WERI-Rb-1 (cell line): ENCODE measurements around the gene CXCL5.

ENCODE experiments used
- DNase-seq: peaks from one replicate; pipeline ENCODE4 v3.0.0-alpha.2; 2020
- H3K27ac ChIP-seq: fragments of 250-450 bp; sonication (Bioruptor Pico); 2 replicates; pipeline ENCODE4 v1.5.1; 2020; ENCODE audit warnings: mild to moderate bottlenecking, moderate library complexity
- H3K27me3 ChIP-seq: fragments of 250-450 bp; sonication (Bioruptor Pico); 2 replicates; pipeline ENCODE4 v1.5.1; 2021; ENCODE audit warnings: mild to moderate bottlenecking, low read depth, moderate library complexity; ENCODE audit not compliant: insufficient read depth, severe bottlenecking
- H3K36me3 ChIP-seq: fragments of 250-450 bp; sonication (Bioruptor Pico); 2 replicates; pipeline ENCODE4 v1.5.1; 2020; ENCODE audit warnings: mild to moderate bottlenecking, moderate library complexity
- H3K4me3 ChIP-seq: 2 replicates; pipeline ENCODE4 v1.5.1; 2011; ENCODE audit warnings: low read depth, mild to moderate bottlenecking, control low read depth, low read length
- H3K9me3 ChIP-seq: fragments of 250-450 bp; sonication (Bioruptor Pico); 2 replicates; pipeline ENCODE4 v1.5.1; 2021; ENCODE audit warnings: mild to moderate bottlenecking, moderate library complexity; ENCODE audit not compliant: severe bottlenecking
- TF ChIP-seq, protein P1 (sequence below): IDR thresholded peaks from 2 replicates; pipeline ENCODE4 v1.5.1; 2011; ENCODE audit warnings: low read depth, mild to moderate bottlenecking, control low read depth, inconsistent platforms, low read length

CXCL5 gene

DNA sequence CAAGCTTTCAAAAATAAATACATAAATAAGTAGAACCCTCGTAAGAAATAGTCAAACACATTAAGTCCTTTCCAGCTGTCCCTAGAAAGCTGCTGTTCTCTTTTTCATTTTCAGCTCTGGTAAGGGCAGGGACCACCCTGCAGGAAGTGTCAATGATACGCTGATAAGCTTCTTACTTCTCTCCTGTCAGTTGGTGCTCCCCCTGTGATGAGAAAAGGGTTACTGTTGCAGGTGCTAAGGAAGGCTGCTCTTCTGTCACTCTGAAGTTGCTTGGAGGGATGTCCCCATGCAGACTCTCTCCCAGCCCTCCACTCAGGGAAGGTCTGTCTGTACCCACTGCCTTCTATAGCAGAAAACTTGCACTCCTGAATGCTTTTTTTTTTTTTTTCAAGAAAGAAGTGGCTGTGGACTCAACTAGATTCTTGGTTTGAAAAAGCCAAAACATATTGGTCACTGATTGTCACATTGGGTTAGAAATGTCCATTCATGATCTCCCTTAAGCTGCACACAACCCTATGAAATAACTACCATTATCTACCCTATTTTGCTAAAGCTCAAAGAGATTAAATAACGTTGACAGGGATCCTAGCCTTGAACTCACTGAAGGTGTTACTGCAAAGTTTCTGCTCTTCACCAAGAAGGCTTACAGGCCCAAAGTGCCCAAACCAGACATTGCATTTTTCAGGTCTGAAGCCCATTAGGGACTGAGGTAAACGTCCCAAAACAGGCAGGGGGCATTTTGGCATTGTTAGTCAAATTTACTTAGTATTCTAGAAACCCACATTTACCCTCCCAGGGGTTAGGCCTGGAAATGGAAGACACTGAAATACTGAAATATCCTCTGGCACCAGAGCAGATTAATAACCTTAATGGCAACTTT, 38.8 kb upstream of the CXCL5 start:
- peak overlapping the region; percentile 69 for H3K4me3 ChIP-seq
- DNase-seq: peak; percentile 13
- TF ChIP-seq, protein P1, sequence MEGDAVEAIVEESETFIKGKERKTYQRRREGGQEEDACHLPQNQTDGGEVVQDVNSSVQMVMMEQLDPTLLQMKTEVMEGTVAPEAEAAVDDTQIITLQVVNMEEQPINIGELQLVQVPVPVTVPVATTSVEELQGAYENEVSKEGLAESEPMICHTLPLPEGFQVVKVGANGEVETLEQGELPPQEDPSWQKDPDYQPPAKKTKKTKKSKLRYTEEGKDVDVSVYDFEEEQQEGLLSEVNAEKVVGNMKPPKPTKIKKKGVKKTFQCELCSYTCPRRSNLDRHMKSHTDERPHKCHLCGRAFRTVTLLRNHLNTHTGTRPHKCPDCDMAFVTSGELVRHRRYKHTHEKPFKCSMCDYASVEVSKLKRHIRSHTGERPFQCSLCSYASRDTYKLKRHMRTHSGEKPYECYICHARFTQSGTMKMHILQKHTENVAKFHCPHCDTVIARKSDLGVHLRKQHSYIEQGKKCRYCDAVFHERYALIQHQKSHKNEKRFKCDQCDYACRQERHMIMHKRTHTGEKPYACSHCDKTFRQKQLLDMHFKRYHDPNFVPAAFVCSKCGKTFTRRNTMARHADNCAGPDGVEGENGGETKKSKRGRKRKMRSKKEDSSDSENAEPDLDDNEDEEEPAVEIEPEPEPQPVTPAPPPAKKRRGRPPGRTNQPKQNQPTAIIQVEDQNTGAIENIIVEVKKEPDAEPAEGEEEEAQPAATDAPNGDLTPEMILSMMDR: no peak

DNA sequence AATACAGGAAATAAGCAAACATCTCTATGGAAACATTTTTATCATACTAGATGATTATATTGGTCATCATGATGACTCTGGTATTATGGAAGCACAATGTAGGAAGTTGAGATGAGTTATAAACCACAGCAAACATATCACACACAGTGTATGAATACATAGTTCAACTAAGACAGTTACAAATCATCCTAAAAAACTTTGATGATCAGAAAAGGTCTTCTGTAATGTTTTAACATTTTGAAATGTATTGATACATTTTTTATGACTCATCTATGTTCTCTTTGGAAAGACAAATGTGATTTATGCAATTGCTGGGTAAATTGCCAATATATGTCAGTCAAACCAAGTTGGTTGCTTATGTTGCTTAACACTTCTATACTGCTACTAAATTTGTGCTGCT, 35.3 kb upstream of the CXCL5 start:
- H3K27ac ChIP-seq: no peak overlapping the region
- H3K9me3 ChIP-seq: no peaks in the 10 kb centered on the region
- peaks cover 4% of the 10 kb centered on the region; the same call in 1 of the 2 replicates for H3K36me3 ChIP-seq
- DNase-seq: no peak
- no peak overlapping the region for H3K4me3 ChIP-seq
- TF ChIP-seq, protein P1: no peak
- H3K27me3 ChIP-seq: no peaks in the 10 kb centered on the region

More for the DNA sequence above, 38.8 kb upstream of the CXCL5 start:
- no peaks in the 10 kb centered on the region for H3K27me3 ChIP-seq
- no peak overlapping the region for H3K27ac ChIP-seq
- H3K36me3 ChIP-seq: peaks cover 5% of the 10 kb centered on the region; the same call in 1 of the 2 replicates
- H3K9me3 ChIP-seq: no peaks in the 10 kb centered on the region

DNA sequence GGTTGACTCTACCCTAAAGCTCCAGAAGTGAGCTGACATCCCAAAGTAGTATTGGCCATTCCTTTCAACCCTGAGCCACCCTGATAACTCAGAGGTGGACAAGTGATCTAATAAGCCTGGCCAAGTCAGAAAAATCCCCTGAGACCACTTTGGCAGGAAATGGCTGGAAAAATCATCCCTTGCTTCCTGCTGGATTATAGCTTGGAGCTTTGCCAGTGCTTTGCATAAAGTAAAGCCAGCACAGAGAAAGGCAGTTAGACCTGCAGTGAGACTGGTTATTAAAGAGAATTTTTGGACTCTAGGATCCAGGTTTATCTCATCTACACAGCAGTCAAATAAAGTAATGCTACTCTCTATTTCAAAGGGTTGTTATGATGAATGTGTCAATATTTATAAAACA, 33.6 kb upstream of the CXCL5 start:
- no peaks in the 10 kb centered on the region for H3K36me3 ChIP-seq
- no peaks in the 10 kb centered on the region for H3K9me3 ChIP-seq
- H3K27me3 ChIP-seq: no peaks in the 10 kb centered on the region
- no peak overlapping the region for H3K4me3 ChIP-seq
- no peak for DNase-seq
- TF ChIP-seq, protein P1: no peak
- no peak overlapping the region for H3K27ac ChIP-seq

DNA sequence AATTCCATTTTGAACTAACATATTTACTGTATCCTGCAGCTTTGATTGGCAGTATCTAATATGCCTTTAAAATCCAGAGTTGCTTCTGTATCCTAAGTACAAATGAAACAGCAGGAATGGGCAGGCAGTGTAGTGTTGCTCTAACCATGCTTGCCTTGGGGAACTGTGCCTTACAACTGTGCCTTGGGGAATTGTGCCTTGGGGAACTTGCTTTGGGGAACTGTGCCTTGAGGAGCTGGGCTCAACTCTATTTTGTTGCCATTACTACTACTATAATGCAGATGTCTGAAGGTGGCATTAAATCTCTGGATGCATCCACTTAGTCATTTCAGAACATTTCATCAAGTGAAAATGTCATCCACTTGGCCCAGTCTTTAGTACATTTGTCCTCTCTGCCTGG, 33.1 kb upstream of the CXCL5 start:
- Histone ChIP-seq H3K27me3 (no peaks in the 10 kb centered on the region), H3K36me3 (no peaks in the 10 kb centered on the region), H3K9me3 (no peaks in the 10 kb centered on the region), H3K27ac (no peak overlapping the region), H3K4me3 (no peak overlapping the region)
- no peak for DNase-seq
- TF ChIP-seq, protein P1: no peak

DNA sequence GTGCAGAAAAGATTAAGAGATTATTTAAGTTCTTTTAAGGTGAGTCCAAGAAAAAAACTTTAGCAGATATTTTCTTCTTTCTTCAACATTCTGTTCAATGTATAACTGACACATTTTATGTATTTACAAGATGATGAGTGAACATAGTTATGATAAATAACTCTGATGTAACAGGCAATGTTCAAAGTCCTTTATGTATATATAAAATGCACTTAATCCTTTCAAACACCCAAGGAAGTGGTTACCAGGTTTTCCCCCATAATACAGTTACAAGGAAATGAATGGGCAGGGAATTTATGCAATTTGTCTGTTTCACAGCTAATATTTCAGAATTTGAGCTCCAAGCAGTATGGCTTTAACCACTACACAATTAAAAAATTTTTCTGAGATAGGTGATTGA, 31.8 kb upstream of the CXCL5 start:
- no peak overlapping the region for H3K27ac ChIP-seq

More for the DNA sequence above, 31.8 kb upstream of the CXCL5 start:
- no peaks in the 10 kb centered on the region for H3K27me3 ChIP-seq
- no peaks in the 10 kb centered on the region for H3K9me3 ChIP-seq
- TF ChIP-seq, protein P1: no peak
- no peaks in the 10 kb centered on the region for H3K36me3 ChIP-seq
- DNase-seq: no peak
- no peak overlapping the region for H3K4me3 ChIP-seq
